T-helper 17 cell (primary cell): Measurements from ENCODE around the gene TDRD7. TPM values are rescaled to one million over a fixed set of nuclear protein-coding genes. Genes with fewer than 3 reads are reported as not detected.

ENCODE experiments used
- ATAC-seq: fragments of 150-1000 bp; cut with Tn5 transposase; 2 replicates; pipeline ENCODE4 v1.10.0; 2021; ENCODE audit warnings: mild to moderate bottlenecking, moderate library complexity
- DNase-seq, 3 donors: peaks; one replicate each; pipeline versions ENCODE4 v3.0.0 to v3.0.0-alpha.2; 2020 to 2021
- H3K9me3 ChIP-seq: one replicate; pipeline ENCODE4 v1.7.0; 2013; ENCODE audit warnings: low read length, mild to moderate bottlenecking; ENCODE audit not compliant: control insufficient read depth, poor library complexity, severe bottlenecking
- H3K27ac Mint-ChIP-seq: one replicate; pipeline ENCODE4 v1.8.0; 2022; ENCODE audit warnings: mild to moderate bottlenecking, moderate library complexity, mixed read lengths
- H3K27me3 Mint-ChIP-seq: one replicate; pipeline ENCODE4 v1.8.0; 2022; ENCODE audit warnings: mixed read lengths
- H3K36me3 Mint-ChIP-seq: one replicate; pipeline ENCODE4 v1.8.0; 2022; ENCODE audit warnings: low read depth, mixed read lengths
- H3K4me1 Mint-ChIP-seq: one replicate; pipeline ENCODE4 v1.8.0; 2022; ENCODE audit warnings: mild to moderate bottlenecking, mixed read lengths
- H3K4me3 Mint-ChIP-seq: one replicate; pipeline ENCODE4 v1.8.0; 2022; ENCODE audit warnings: mild to moderate bottlenecking, moderate library complexity, mixed read lengths
- total RNA-seq, 4 donors: library from RNA in 2 of 4; stranded (reverse) in 2 of 4; gene quantifications; one replicate each; pipeline ENCODE4 v1.2.3 and lab custom pipeline; 2022 to 2026

TDRD7 gene
- total RNA-seq, 2 donors from 2014 or later = 8.5 to 10.4 TPM

- Mint-ChIP-seq H3K4me1 (peaks cover 12% of the 10 kb centered on the region), H3K27ac (no peak overlapping the region), H3K36me3 (peaks cover 8% of the 10 kb centered on the region), H3K4me3 (peak overlapping the region; percentile 81), H3K27me3 (peaks cover 15% of the 10 kb centered on the region)
- ATAC-seq (peak; percentile 17), DNase-seq (no peak)
- no peaks in the 10 kb centered on the region for H3K9me3 ChIP-seq
Observed at GRCh38 chr9:97501972-97502221, 90.0 kb downstream of the TDRD7 start.

DNA sequence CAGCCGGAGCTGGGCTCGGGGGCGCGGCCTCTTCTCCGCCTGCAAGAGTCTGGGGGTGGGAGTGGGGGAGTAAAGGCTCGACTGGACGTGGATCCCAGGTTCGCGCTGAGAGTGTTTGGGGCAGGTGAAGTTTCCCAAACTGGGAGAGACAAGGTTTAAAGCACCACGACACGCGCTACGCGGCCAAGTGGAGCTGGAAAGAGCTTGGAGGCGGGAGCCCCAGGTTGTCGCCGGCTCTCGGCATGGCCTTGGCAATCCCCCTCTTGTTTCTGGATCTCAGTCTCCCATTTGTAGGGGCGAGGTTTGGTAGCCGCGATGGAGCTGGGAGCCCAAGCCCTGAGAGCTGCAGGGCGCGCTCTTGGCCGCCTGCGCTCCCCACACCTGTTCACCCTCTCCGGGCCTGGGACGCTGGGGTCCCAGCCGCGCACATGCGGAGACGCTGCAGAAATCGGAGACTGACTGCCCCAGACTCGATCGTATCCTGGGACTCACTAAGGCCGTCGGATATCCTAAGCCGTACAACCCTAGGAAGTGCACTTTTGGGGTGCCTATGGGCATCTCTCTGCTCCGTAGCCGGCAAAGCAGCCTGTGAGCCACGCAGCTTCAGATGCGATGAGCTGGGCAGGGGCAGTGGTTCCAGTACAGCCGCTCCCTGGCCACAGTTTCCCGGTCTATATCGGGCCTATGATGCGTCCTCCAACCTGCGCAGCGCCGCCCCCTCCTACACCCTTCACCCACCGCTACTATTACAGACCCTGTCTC lies 90.5 kb downstream of the TDRD7 start:
- Mint-ChIP-seq H3K4me1 (peaks cover 12% of the 10 kb centered on the region), H3K27ac (peak overlapping the region; percentile 24), H3K4me3 (peak overlapping the region; percentile 81), H3K36me3 (peaks cover 8% of the 10 kb centered on the region), H3K27me3 (peaks cover 15% of the 10 kb centered on the region)
- ATAC-seq = no peak
- DNase-seq = no peak
- H3K9me3 ChIP-seq = no peaks in the 10 kb centered on the region

GRCh38 chr9:97502984-97503861 lies 91.3 kb downstream of the TDRD7 start:
- Mint-ChIP-seq H3K36me3 (peaks cover 8% of the 10 kb centered on the region), H3K4me1 (peaks cover 12% of the 10 kb centered on the region), H3K4me3 (peak overlapping the region; percentile 81), H3K27ac (peak overlapping the region; percentile 24), H3K27me3 (peaks cover 17% of the 10 kb centered on the region)
- no peak for ATAC-seq
- no peaks in the 10 kb centered on the region for H3K9me3 ChIP-seq
- no peak for DNase-seq

DNA sequence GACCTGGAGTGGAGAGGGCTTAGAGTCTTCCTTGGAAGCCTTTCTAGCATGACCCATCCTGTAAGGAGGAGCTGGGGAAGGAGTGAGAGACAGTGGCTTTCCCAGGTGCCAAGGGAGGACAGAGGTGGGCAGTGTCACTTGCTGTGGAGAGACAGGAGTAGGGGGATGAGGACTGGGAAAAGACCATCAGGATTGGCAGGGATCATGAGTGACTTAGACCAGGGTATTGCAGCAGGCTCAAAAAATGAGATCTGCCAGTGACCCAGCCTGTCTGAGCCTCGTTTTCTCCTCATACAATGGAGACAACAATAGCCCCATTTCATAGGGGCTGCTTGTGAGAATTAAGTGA lies 91.9 kb downstream of the TDRD7 start:
- H3K27me3 Mint-ChIP-seq = peaks cover 24% of the 10 kb centered on the region
- no peaks in the 10 kb centered on the region for H3K9me3 ChIP-seq
- H3K27ac Mint-ChIP-seq = no peak overlapping the region
- DNase-seq = no peak
- H3K36me3 Mint-ChIP-seq = peaks cover 8% of the 10 kb centered on the region
- ATAC-seq = no peak
- peak overlapping the region; percentile 81 for H3K4me3 Mint-ChIP-seq
- peaks cover 12% of the 10 kb centered on the region for H3K4me1 Mint-ChIP-seq

DNA sequence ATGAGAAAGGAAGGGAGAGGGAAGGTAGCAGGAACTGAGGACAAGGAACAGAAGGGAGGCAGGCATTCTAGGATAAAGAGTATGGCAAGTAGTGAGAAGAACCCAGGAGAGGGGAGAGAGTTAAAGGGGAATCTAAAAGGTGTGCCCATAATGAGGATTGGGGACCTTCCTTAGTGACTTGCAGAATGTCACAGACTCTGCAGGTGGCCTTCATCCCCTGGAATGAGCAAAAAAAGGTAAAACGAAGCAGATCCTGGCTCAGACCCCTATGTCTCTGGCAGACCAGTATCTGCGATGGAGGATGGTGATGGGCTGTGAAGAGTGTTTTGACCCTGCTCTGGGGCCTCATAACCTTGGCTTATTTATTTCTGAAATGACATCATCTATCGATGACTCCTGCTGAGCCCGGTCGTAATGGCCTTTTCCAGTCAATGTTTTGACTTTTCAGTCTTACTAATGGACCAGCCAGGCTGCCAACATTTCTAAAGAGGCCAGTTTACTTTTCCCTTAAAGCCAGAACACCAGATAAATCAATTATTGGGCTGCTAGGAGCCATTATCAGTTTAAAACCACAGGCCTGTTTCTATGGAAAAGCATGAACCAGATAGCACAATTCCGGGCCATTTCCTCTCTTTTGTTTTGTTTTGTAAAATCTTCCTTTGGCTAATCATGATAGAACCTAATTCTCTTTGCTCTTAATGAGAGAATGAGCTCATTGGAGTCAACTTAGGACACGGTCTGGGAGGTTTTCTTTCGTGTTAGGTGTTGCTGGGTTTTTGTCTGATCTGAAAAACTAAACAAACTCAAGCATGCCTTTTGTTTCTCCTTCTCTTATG lies 92.7 kb downstream of the TDRD7 start:
- H3K4me3 Mint-ChIP-seq = no peak overlapping the region

GRCh38 chr9:97505845-97506244 lies 93.9 kb downstream of the TDRD7 start:
- no peak for DNase-seq
- no peak for ATAC-seq

More for the DNA sequence above, 92.7 kb downstream of the TDRD7 start:
- Mint-ChIP-seq H3K36me3 (peaks cover 8% of the 10 kb centered on the region), H3K27ac (no peak overlapping the region), H3K4me1 (peaks cover 12% of the 10 kb centered on the region), H3K27me3 (peaks cover 25% of the 10 kb centered on the region)
- no peak for ATAC-seq
- DNase-seq = no peak
- no peaks in the 10 kb centered on the region for H3K9me3 ChIP-seq

GRCh38 chr9:97506306-97506705 lies 94.4 kb downstream of the TDRD7 start:
- ATAC-seq (no peak), DNase-seq (no peak)
- peaks cover 7% of the 10 kb centered on the region for H3K4me1 Mint-ChIP-seq
- no peaks in the 10 kb centered on the region for H3K9me3 ChIP-seq
- H3K27me3 Mint-ChIP-seq = peaks cover 17% of the 10 kb centered on the region
- no peak overlapping the region for H3K27ac Mint-ChIP-seq
- H3K4me3 Mint-ChIP-seq = no peak overlapping the region
- peaks cover 6% of the 10 kb centered on the region for H3K36me3 Mint-ChIP-seq

More at GRCh38 chr9:97505845-97506244, 93.9 kb downstream of the TDRD7 start:
- Mint-ChIP-seq H3K36me3 (peaks cover 6% of the 10 kb centered on the region), H3K4me3 (no peak overlapping the region), H3K27me3 (peaks cover 20% of the 10 kb centered on the region), H3K27ac (no peak overlapping the region), H3K4me1 (peaks cover 7% of the 10 kb centered on the region)
- H3K9me3 ChIP-seq = no peaks in the 10 kb centered on the region

DNA sequence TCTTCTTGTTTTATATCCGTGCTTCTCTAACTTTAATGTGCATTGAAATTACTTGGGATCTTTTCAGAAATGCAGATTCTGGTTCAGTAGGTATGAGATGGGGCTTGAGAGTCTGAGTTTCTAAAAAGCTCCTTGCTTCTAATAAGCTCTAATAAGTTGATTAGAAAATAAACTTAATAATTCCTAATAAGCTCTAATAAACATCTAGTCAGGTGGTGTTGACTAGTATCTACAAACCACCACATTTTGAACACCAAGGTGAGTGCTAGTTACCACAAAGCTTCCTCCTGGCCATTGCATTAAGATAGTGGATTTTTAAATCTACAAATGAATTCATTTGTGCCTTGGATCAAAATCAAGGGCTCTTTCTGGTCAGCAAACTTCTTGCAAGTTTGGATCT lies 94.9 kb downstream of the TDRD7 start:
- peaks cover 6% of the 10 kb centered on the region for H3K36me3 Mint-ChIP-seq
- DNase-seq = no peak
- H3K27me3 Mint-ChIP-seq = peaks cover 22% of the 10 kb centered on the region
- ATAC-seq = no peak
- H3K27ac Mint-ChIP-seq = no peak overlapping the region
- peaks cover 7% of the 10 kb centered on the region for H3K4me1 Mint-ChIP-seq
- H3K9me3 ChIP-seq = no peaks in the 10 kb centered on the region
- no peak overlapping the region for H3K4me3 Mint-ChIP-seq

DNA sequence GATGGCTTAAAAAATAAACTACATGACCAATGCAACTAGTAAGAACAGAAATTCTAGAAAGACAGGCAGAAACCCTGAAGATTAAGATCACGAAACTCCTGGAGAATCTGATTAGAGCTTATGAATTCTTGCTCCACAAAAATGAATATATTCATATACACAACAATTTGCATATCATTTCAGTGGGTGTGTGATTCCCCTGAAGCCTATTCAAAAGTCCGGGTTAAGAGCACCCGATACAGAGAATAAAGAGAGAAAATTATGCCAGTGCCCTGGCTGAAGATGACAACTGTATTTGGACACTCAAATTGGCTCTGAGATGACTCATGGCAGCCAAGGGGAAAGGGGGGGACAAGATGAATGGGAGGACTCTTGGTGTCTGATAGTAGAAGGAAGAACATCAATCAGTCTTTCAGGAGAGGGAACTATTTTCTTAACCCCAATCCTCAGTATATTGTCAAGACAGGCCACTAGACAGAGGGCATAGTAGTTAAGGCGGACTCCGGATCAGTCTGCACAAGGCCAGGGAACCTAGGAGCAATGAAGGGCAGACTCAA lies 95.6 kb downstream of the TDRD7 start:
- H3K9me3 ChIP-seq = no peaks in the 10 kb centered on the region
- Mint-ChIP-seq H3K4me1 (peaks cover 7% of the 10 kb centered on the region), H3K27ac (no peak overlapping the region), H3K36me3 (peaks cover 6% of the 10 kb centered on the region), H3K27me3 (peaks cover 25% of the 10 kb centered on the region), H3K4me3 (no peak overlapping the region)
- DNase-seq (no peak), ATAC-seq (no peak)

GRCh38 chr9:97508852-97509251 lies 97.0 kb downstream of the TDRD7 start:
- H3K36me3 Mint-ChIP-seq = peaks cover 4% of the 10 kb centered on the region
- no peak for ATAC-seq
- H3K4me3 Mint-ChIP-seq = no peak overlapping the region
- H3K27me3 Mint-ChIP-seq = peaks cover 25% of the 10 kb centered on the region
- H3K27ac Mint-ChIP-seq = no peak overlapping the region
- no peak for DNase-seq
- H3K4me1 Mint-ChIP-seq = no peaks in the 10 kb centered on the region
- no peaks in the 10 kb centered on the region for H3K9me3 ChIP-seq

- Mint-ChIP-seq H3K36me3 (no peaks in the 10 kb centered on the region), H3K27ac (no peak overlapping the region), H3K4me3 (no peak overlapping the region), H3K27me3 (peaks cover 31% of the 10 kb centered on the region), H3K4me1 (no peaks in the 10 kb centered on the region)
- H3K9me3 ChIP-seq = no peaks in the 10 kb centered on the region
- ATAC-seq (peak; percentile 18), DNase-seq (no peak)
Observed at GRCh38 chr9:97510797-97511654, 99.1 kb downstream of the TDRD7 start.

- peak overlapping the region; percentile 16 for H3K4me3 Mint-ChIP-seq
- H3K27ac Mint-ChIP-seq = no peak overlapping the region
- H3K27me3 Mint-ChIP-seq = peaks cover 39% of the 10 kb centered on the region
- no peak for ATAC-seq
- peaks cover 3% of the 10 kb centered on the region for H3K36me3 Mint-ChIP-seq
- no peaks in the 10 kb centered on the region for H3K9me3 ChIP-seq
- no peak for DNase-seq
- H3K4me1 Mint-ChIP-seq = peaks cover 2% of the 10 kb centered on the region
Observed at GRCh38 chr9:97511655-97512427, 99.9 kb downstream of the TDRD7 start.
